GM21367 (cell line): ENCODE data around the gene ACTR3C.
A peak's percentile ranks its signal among the peaks of the same experiment; 100 is the strongest.

Experiments
- ATAC-seq: cut with Tn5 transposase; IDR thresholded peaks from one replicate; pipeline ENCODE4 v1.9.1; 2021; ENCODE audit not compliant: unreplicated experiment

ACTR3C gene

DNA sequence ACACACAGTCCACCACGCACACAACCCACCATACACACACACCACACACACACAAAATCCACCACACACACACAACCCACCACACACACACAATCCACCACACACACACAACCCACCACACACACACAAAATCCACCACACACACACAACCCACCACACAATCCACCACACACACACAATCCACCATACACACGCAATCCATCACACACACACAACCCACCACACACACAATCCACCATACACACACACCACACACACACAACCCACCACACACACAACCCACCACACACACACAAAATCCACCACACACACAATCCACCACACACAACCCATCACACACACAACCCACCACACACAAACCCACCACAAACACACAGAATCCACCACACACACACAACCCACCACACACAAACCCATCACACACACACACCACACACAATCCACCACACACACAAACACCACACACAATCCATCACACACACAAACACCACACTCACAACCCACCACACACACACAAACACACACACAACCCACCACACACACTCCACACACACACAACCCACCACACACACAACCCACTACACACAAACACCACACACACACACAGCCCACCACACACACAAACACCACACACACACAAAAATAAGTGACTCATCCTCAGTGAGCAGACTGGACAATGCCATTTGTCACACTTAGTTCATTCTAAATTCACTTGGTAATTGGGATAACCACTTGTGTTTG is 36.4 kb upstream of the ACTR3C start:
- no peak for ATAC-seq

DNA sequence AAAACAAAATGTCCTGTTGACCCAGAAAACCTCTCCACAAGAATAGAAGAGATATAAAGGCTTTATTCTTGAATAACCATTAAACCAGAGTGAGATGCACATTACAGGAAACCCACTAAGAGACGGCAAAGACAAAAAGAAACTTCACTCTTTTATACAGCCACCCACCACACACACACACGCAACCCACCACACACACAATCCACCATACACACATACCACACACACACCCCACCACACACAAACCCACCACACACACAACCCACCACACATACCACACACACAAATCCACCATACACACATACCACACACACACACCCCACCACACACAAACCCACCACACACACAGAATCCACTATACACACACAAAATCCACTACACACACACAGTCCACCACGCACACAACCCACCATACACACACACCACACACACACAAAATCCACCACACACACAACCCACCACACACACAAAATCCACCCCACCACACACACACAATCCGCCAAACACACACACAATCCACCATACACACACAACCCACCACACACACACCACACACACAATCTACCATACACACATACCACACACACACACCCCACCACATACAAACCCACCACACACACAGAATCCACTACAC is 35.8 kb upstream of the ACTR3C start:
- ATAC-seq = no peak

DNA sequence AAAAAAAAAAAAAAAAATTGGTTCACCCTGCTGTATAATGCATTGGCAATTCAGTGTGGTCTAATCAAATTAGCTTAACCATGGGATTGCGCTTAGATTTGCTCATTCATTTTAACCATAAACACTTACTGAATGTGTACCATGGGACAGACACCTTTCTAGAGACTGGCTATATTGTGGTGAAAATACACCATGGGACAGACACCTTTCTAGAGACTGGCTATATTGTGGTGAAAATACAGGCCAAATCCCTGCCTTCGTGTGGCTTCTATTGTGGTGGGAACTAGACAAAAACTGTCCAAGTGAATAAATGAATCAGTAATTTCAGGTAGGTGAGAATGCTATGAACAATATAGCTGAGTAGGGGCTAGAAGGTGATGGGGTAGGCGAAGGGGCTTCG is 35.1 kb upstream of the ACTR3C start:
- ATAC-seq = no peak

DNA sequence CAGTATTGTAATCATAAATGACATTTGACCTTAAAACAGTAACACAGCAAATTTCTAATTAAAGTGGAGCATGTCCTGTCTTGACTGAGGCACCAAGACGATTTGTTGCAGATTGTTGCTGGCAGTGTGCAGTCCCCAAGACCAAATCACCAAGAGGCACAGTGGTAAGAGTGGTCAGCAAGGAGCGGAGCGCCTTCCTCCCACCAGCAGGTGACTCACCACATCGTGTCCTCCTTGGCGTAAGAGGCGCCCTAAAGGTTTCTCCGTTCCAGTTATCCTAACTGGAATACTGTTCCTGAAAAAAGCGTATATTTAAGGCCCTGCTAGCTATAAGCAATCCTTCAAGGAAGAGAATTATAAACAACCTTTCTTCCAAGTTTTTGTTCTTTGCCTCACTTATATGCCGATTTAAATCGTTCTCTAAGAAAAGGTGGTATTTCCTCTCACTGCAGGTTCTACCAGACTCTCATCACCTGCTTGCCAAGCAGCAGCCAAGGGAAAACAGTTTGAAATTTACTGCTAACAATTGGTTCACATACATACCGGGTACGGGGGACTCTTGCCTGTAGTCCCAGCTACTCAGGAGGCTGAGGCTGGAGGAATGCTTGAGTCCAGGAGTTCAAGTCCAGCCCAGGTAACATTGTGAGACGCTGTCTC is 34.6 kb upstream of the ACTR3C start:
- ATAC-seq = peak; percentile 9

DNA sequence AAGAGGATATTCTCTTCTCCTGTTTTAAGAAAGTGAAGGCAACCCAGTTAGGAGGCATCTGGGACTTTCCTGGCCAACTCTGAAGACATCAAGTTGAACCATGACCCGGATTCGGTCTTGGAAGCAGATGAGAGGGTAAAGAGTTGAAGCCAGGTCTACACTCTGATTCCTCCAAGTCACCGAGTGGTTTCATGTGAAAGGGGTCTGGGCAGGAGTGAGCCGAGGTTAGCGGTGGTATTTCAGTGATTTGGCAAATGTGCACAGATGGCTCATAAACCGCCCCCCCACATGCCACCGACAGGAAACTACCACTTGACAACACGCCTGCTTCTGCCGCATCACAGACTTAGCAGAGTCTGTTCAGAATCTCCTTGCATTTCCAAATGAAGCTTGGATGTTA is 33.9 kb upstream of the ACTR3C start:
- peak; percentile 45 for ATAC-seq

DNA sequence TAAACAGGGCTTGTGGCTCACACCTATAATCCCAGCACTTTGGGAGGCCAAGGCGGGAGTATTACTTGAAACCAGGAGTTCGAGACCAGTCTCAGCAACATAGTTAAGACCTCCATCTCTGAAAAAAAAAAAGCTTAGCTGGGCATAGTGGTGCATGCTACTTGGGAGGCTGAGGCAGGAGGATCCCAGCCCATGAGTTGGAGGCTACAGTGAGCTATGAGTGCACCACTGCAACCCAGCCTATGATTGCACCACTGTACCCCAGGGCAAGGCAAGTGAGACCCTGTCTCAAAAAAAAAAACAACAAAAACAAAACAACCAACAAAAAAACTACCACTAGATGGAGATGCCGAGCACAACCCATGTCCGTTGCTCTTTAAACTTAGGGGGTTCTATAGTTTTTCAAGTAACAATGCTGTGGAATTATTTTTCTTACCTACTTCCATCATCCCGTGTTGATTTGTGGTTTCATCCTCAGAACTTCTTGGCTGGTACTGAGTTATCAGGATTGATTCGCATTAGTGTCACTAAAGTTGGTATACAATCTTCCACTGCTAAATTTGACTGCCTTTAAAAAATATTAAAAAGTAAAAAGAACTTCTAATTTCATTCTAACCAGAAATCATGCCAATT is 33.0 kb upstream of the ACTR3C start:
- ATAC-seq = no peak

DNA sequence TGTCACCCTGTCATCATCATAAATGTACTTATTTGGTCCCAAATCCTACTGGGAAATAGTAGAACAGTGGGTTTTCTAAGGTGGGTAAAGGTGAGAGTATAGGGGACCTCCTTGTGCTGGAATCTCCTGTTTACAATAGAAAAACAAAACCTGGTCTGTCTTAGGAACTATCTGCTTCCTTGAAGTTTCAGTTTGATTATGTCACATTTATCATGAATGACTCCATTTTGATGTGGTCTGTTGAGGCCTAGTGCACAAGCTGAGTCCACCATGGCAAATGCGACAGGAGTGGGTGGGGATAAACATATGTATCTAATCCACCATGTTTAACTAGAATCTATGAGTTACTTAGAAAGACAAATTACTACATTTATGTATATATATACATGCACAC is 32.3 kb upstream of the ACTR3C start:
- ATAC-seq = no peak

DNA sequence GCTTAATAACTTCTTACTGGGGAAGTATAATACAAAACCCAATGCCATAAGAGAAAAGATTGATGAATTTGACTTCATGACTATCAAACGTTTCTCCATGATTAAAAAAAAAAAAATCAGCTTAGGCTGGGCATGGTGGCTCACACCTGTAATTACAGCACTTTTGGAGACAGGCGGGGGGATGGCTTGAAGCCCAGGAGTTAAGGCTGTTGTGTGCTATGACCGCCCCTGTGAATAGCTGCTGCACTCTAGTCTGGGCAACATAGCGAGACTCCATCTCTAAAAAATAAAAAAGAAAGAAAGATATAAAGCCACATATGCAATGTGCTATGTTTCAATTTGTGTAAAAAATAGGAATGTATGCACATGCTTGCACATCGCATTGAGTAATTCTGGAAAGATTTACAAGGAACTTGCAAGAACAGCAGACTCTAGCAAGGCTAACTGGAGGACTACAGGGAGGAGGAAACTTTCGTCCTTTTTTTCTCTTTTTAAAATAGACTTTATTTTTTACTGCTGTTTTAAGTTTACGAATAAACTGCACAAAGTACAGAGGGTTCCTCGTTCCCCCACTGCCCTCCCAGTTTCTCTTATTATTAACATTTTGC is 28.3 kb upstream of the ACTR3C start:
- ATAC-seq = no peak

DNA sequence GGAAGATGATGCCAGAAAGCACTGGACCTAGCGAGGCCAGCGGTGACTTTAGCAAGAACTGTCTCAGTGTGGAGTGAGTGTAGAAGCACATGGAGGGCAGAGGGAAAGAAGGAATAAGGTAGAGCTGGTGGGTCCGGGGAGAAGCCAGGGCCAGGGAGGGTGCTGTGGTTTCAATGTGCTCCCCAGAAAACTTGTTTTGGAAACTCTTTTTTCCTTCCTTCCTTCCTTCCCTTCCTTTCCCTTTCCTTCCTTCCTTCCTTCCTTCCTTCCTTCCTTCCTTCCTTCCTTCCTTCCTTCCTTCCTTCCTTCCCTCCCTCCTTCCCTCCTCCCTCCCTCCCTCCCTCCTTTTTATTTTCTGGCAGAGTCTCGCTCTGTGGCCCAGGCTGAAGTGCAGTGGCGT is 23.6 kb upstream of the ACTR3C start:
- no peak for ATAC-seq

DNA sequence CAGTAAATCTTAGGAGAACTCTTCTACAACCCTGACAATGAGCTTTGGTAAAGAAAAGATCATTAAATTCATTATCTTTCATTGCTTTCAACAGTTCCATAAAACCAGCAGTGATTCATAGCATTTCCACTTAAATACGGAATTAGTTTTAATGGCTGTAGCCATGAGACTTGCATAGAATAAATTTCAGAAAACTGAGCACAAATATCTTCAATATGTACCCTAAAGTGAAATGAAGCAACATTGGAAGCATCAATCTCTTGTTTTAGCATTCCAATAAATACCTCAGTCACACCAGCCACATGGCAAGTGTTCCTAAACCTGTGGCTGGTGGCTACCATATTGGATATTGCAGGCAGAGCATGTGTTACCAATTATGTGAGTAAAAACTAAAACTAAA is 21.7 kb upstream of the ACTR3C start:
- ATAC-seq = no peak

DNA sequence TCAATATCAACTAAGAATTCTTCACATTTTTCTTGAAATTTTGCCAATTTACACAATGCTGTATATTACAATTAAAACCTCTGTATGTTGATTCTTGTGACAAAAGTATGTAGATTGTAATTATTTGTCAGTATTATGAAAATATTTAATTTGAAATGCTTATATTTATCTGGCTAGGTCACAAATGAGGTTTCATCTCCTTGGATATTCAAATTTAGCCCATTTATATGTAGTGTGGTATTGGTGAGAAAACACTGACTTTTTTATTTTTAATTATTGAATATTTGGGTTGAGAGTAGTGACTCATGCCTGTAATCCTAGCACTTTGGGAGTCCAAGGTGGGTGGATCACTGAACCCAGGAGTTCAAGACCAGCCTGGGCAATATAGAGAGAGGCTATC is 21.0 kb upstream of the ACTR3C start:
- ATAC-seq = no peak

DNA sequence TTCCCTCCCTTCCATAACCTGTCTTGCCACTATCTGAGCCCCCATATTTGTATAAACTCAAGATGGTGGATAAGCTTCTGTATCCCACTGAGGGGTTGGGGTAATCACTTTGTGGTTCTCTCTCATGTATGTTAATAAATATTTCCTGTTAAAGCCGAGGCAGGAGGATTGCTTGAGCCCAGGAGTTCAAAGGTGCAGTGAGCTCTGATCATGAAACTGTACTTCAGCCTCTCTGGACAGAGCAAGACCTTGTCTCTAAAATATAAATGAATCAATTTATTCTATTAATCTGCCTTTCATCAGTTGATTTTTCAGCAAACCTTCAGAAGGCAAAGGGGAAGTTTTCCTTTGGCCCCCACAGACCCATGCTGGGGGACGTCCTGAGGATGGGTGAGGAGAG is 19.9 kb upstream of the ACTR3C start:
- ATAC-seq = no peak

DNA sequence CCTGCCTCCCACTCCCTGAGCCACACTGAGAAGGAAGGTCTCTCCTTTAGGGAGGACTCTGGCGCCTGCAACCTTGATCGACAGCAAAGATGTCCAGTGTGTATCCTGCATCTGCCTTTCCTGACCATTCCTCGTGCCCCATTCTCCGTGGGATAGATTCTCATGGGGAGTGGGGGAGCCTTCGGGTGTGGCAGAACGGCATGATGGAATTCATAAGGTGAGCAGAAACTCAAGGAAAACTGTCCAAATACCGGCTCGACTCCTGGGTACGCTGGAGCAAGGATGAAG is 18.7 kb upstream of the ACTR3C start:
- no peak for ATAC-seq

DNA sequence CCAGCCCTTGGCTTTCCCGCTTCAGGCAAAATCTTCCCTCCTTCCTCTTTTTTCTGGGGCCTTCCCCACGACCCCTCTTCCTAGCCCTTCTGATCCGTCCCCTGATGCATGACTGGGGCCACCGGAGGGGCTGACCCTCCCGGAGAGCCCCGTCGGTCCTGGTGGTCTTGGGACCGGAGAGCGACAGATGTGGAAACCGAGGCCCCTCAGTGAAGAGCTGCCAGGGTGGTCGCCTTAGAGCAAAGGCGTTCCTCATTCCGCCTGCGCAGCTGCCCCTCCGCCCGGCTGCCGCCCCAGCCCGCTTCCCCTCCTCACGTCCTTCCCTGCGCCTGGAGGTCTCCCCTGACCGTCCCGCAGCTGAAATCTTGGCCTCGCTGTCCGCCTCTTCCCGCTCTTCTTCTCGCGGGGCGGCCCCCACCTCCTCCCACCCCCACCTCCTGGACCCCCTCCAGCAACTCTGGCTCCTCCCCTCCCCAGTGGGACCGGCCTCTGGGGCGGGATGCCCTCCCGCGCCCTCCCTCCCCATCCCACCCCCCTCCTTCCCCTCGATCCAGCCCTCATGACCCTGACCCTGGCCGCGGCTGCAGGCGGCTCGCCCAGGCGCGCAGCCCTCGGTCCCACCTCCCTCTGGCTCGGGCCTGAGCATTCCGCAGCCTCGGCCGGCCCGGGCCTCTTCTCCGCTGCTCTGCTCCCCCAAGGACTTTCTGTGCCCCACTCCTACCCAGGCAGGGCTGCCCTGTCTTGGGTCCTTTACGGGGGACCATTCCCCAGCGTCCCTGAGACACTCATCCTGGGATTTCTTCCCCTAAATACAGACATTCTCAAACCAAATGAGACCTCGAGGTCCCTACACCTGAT is 18.1 kb upstream of the ACTR3C start, which contains the start of gene RARRES2:
Gene RARRES2, minus strand, starts transcription at position 367 of the 858 bp plus-strand sequence. CDS start 1,020 bp downstream, outside the sequence.
- no peak for ATAC-seq

DNA sequence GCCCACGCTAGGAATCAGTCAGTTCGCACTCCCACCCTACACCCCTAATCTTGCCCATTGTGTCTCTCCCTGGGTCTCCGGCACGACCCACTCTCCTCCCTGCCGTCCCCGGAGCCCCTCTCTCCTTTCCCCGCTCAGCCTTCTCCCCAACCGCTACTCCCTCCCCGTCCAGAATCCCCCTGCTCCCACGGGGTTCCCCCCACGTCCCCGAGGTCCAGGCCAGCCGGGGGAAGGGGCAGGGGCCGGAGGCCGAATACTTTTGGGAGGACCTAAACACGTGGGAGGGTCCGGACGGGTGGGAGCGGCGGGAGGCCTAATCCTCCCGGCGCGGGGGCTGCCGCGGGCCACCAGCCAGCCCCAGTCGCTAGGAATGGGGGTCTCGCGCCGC is 17.5 kb upstream of the ACTR3C start:
- no peak for ATAC-seq

DNA sequence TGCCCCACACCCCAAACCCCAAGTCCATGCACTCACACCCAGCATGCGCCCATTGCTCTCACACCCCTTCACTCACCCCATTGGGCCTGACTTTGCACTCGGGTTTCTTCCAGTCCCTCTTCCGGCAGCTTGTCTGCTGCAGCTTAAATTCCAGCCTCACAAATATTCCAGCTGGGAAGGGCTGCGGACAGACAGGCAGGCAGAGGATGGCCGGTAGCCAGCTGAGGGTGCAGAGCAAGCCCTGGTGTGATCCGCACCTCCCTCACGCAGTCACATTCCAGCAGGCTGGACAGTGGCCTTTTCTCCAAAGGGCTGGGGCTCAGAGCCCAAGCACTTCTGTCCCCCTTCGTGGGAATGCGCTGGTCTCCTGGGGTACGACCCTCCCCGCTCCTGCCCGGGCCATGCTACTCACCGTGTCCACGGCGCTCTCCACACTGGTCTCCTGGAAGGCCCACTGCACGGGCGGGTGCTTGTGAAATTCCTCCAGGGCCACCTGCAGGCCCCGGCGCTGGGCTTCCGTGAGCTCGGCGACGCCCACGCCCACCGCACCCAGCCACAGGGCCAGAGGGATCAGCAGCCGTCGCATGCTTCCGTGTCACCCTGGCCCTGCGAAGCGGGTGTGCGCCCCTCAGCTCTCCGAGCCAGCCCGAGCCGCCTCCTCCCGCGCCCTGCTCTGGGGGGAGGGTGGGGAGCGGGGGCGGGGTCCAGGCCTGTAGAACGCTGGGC is 16.8 kb upstream of the ACTR3C start:
- no peak for ATAC-seq

DNA sequence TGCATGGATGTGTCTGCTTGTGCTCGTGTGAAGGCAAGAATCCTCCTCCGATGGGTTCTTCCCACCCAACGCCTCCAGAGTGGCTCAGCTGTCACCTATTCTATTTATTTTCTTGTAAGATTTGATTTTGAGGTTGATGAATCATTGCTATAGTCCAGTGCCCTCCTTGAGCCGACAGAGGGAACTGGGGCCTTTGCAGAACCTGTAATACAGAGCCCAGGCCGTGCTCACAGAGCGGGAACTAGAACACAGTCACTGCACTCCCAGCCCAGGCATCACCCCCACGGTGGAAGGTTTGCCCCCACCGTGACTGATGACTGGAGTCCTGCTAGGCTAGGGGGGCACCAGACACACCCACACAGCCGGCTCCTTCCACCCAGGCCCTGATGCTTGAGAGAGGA is 16.1 kb upstream of the ACTR3C start:
- no peak for ATAC-seq

DNA sequence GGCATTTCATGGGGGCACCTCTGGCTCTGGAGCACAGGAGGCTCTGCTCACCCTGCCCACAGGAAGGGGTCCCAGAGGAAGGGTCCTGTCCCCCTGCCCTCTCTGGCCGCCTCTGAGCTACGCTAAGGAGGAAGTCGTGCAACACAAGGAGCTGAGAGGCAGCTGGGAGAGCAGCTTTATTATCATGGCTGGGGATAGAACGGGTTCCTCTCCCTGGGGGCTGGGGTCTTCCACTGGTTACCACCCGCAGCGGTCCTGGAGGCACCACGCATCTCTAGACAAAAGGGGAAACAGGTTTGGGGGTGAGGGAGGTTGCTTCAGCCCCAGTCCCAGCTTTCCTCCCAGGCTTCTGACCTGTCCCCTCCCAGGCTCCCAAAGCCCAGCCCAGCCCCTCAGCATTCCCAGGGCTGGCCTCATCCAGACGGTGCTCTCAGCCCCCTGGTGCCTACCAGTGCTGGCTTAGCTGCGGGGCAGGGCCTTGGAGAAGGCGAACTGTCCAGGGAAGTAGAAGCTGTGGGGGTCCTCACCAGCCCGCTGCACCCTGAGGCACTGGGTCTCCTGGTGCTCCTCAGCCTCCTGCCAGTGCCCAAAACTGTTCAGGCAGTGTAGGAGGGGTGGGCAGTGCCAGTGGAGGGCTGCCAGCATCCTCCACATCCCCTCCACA is 15.0 kb upstream of the ACTR3C start:
- no peak for ATAC-seq

DNA sequence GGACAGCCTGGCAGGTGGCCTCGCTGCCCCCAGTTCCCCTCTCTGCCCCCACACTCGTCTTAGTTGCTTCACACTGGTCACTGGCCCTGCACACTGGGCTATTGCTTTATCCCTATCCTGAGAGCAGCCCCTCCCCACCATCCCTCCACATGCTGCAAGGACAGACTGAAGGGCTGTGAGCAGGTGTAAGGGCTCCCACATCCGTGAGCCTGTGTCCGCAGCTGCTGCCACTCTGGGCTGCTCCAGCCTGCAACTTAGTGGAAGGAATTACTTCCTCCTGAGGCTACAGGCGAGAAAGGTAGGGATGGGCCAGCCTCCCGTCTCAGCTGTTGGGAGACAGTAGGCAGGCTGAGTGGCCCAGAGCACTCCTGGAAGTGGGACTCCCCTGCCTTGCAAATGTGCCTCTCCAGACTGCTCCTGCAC is 14.3 kb upstream of the ACTR3C start:
- no peak for ATAC-seq

DNA sequence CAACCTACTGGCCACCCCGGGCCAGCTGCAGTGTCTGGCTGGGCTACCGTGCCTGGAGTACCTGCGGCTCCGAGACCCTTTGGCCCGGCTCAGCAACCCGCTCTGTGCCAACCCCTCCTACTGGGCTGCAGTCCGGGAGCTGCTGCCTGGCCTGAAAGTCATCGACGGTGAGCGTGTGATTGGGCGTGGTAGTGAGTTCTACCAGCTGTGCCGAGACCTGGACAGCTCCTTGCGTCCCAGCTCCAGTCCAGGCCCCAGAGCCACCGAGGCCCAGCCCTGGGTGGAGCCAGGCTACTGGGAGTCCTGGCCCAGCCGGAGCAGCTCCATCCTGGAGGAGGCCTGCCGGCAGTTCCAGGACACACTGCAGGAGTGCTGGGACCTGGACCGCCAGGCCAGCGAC is 13.8 kb upstream of the ACTR3C start:
- ATAC-seq = no peak
